Measurements from ENCODE around the gene EIF3F.

EIF3F gene

GRCh38 chr11:7994581-7995278, 7.6 kb downstream of the EIF3F start:
- no peak for DNase-seq (ENCODE audit: low spot score)

DNA sequence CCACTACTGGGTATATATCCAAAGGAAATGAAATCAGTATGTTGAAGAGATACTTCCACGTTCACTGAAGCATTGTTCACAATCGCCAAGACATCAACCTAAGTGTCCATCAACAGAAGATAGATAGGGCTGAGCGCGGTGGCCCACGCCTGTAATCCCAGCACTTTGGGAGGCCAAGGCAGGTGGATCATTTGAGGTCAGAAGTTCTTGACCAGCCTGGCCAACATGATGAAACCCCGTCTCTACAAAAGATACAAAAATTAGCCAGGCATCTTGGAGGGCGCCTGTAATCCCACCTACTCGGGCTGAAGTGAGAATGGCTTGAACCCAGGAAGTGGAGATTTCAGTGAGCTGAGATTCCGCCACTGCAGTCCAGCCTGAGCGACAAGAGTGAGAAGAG, 12.7 kb downstream of the EIF3F start:
- DNase-seq (ENCODE audit: low spot score) = no peak

- DNase-seq (ENCODE audit: low spot score) = no peak
Measured at GRCh38 chr11:8000390-8000789, 13.3 kb downstream of the EIF3F start.

- no peak for DNase-seq (ENCODE audit: low spot score)
Measured at GRCh38 chr11:8002676-8003075, 15.5 kb downstream of the EIF3F start.

DNA sequence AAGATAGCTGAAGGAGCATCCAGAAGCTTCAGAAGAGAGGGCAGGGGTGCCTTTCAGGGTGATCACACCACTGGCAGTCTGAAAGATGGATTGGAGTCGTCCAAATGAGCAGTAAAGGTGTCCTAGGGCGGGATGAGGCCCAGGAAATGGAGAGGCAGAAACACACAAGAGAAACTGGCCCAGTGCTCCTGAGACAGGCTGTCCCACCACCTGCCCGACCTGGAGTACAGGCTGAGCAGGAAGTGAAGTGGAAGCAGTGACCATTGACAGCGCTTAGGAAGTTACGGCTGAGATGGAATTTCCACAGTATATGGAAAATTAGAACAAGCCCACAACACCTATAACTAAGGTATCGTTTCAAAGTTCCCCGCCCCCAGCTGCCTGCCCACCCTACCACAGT, 16.1 kb downstream of the EIF3F start:
- DNase-seq (ENCODE audit: low spot score) = no peak

DNA sequence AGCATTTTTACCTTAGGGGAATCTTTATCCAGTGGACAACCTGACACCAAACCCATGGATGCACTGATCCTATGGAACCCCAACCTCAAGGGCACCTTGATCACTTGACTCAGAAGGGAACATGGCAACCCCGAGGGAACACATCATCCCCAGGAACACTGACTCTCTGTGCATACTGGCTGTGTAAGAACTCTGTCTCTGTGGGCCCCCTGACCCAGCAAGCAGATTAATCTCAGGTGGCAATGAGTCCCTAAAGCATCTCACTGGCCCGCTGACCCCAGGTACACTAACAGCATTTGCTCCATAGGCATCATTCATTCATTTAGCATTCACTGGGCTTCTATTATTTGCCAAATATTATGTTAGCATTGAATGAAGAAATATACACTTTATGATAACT, 16.9 kb downstream of the EIF3F start:
- DNase-seq (ENCODE audit: low spot score) = no peak

- no peak for DNase-seq (ENCODE audit: low spot score)
Measured at GRCh38 chr11:8005556-8005955, 18.4 kb downstream of the EIF3F start.

DNA sequence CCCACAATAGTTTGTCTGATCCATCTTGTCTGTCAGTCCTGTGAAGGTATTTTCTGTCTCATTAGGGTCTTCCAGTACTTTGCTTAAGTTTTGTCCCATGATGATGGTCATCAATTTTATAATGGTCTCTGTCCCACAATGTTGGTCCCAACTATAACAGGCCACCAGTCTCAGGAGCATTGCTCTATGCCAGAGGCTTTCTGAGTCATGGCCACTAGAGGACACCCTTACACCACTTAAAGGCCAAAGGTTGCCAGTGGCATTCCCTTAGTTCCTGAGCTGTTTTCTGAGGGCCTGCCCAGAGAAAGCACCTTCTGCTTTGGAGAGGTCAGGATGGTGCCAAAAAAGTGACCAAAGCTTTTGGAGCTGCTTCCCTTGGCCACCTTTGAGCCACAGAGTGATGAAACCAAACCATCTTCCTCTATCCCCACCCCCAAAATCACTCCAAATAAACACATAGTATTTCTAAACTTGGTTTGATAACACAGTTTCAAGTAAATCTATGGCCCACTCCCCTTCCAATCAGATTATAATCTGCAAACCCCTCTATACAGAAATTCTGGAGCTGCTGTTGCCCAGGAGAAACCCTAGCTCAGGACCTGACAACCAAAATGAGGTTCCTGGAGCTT, 19.3 kb downstream of the EIF3F start:
- peak; percentile 82 for DNase-seq (ENCODE audit: low spot score)

GRCh38 chr11:8008212-8008611, 21.1 kb downstream of the EIF3F start:
- DNase-seq (ENCODE audit: low spot score) = no peak

DNA sequence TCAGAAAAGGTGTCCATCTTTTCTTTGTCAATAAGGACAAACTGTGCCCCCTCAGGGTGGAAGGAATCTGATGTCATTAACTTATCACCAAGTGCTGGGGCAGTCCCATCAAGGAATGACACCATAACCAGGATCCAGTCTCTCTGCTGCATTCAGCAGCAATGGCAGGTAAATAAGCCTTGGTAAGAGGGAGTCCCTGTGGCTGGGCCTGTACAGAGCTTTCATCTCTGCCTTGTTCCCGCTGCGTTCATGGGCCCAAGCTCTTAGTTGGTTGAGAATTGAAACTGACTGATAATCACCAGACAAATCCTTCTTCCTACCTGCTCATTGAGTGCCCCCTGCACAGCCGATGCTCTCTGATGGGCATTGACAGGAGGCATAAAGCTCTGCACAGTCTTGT, 22.7 kb downstream of the EIF3F start:
- no peak for DNase-seq (ENCODE audit: low spot score)

DNA sequence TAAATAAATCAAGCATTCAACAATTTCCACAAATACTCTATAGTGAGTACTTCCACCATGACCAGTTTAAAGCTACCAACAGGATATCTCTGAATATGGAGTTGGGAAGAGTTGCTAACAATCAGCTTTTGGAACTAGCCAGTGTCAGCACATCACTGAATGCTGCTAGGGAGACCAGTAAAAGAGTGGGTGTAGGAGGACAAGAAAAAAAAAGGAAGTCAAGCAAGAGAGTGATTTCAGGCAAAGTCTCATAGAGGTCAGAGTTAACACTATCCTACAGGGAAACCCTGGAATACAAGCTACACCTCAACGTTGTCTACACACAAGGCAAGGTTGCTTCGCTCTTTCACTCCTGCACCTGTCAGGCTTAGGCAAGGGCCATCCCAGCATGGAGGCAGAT, 24.2 kb downstream of the EIF3F start:
- DNase-seq (ENCODE audit: low spot score) = no peak

- DNase-seq (ENCODE audit: low spot score) = peak; percentile 60
Measured at GRCh38 chr11:8011981-8012444, 24.9 kb downstream of the EIF3F start.

DNA sequence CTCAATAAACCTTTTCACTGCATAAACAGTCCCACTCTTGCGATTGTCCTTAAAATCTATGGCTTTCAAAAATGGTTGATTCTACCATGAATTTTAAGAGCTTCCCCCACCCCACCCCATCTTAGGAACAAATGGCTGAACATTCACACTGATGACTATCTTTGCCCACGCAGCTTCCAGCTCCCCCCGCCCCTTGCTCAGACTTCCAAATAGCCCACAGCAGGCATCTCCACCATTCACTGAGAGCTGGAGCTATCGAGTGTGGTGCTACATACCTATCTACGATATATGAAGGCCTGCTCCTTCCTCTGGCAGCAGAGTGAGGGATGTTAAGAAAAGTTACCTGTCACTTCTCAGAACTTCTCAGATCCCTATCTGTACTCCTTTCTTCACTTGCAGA, 26.7 kb downstream of the EIF3F start:
- DNase-seq (ENCODE audit: low spot score) = no peak

DNA sequence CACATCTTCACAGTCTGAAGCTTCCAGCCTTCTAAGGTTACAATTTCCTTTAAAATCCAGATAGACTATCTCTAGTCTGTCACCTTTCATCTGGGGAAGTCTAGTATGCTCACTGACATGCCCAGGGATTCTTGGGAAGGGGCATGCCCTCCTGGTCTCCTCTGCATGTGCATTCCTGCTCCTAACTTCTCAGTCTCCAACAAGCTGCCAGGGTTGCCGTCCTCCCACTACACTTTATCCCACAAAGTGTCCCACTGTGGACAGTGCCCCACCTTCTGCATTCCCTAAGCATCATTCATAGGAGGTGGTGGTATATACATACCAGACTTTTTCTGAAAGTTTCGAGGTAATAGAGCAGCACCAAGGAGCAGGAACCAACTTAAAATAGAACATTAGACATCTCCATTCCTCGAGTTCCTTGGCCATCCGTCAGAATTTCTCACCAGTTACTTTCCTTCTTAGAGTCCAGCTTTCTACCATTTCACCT, 28.7 kb downstream of the EIF3F start:
- DNase-seq (ENCODE audit: low spot score) = peak; percentile 51

- no peak for DNase-seq (ENCODE audit: low spot score)
Measured at GRCh38 chr11:8016440-8016839, 29.3 kb downstream of the EIF3F start.

DNA sequence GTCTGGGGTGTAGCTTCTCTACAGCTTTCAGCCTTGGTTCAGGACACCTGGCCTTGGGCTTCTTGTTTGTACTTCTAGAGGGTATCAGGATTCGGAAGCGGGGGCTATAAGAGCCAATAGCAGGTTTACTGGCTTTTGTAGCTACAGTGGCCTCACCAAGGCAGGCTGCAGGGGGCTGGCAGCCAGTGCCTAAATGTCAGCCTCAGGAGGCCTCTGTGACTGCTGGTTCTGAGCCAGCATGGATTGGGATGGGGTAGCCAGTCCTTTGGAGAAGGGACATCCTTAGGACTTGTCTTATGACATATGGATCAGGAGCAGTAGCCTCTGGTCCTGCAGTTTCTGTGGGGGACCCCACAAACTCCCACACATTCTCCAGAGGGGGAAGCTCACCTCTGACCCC, 29.9 kb downstream of the EIF3F start:
- DNase-seq (ENCODE audit: low spot score) = no peak

- DNase-seq (ENCODE audit: low spot score) = no peak
Measured at GRCh38 chr11:8017894-8018483, 30.9 kb downstream of the EIF3F start.

GRCh38 chr11:8018484-8019313, 31.6 kb downstream of the EIF3F start:
- peak; percentile 84 for DNase-seq (ENCODE audit: low spot score)

DNA sequence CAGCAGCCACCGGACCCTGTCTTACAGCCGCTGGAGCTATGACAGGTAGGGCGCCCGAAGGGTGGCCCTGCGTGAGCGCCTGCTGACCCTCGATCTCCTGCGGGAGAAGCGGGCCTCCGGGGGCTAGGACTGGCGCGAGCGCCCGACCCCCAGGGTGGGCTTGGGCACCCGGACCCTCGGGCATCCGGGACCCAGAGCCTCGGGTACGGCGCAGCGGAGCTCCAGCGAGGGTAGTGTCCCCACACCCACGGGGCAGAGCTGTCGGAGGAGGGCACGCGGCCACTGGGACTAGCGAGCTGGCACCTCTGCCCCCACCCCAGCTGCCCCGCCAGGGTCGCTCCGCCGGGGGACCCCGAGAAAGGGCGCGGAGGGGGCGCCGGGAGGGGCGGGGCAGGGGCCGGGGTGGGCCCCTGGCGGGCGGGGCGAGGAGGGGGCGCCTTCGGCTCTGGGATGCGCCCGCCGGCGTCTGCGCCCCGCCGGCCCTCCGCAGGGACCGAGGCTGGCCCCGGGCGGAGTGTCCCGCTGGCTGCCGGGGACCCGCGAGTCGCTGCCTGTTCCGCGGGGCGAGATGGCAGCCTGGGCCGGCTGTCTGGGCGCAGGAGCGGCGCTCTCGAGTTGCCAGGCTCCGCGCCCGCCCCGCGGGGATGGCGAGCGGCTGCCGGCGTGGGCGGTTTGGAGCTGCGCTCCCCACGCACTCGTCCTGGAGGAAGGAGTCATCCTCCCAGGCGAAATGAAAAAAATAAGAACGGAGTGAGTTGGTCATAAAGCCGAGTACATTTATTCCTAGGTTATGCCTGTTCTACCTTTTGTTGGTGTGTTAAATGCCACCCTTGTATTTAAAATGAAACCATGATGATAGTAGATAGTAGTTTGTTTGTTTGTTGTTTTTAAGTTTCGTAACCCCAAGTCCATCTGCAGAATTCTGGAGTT, 32.4 kb downstream of the EIF3F start:
- DNase-seq (ENCODE audit: low spot score) = peak; percentile 82

DNA sequence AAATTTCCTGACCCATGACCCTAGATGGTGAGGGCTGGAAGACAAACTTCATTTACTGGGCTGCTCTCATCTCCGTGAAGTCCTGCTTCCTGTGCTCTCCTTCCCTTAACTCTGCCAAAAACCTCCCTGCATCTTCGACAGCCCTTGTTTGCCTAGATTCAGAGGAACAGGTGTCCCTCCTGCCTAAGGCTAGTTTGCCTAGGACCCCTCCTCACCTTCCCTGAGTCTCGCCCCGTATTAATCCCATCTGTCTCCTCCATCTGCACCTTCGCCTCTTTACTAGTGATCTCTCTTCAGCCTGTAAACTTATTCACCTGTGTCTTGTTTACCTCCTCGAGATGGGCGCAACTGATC, 33.1 kb downstream of the EIF3F start:
- no peak for DNase-seq (ENCODE audit: low spot score)

- no peak for DNase-seq (ENCODE audit: low spot score)
Measured at GRCh38 chr11:8021920-8022319, 34.8 kb downstream of the EIF3F start.
